ENCODE results near the gene PTPN21.

GRCh38 chr14:88468406-88468805 is 86.4 kb downstream of the PTPN21 start:
- no peak for TF ChIP-seq CTCF (IDR thresholded peaks at IDR 0.05; ENCODE audit: insufficient read depth, low read depth, low read length)
- TF ChIP-seq EZH2 (IDR thresholded peaks at IDR 0.05; ENCODE audit: insufficient read depth, low read length) = no peak
